ENCODE results near the gene KRT74.

KRT74 gene

DNA sequence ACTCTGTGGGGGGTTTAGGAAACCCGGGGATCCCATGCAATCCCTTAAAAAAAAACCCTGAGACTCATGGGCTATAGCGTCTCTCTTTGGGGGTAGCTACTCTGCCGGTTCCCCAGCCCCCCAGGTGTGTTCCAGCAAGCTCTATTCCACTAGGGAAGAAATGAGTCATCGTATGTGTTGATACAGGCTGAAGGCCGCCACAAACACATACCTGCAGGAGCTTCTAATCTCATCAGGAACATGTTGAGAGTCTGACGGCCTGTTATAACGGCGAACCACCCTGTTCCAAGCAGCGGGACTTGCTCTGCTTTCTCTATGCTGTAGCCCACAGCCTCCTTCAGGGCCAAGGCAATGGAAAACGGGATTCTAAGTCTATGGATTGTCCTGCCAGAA is 52.5 kb downstream of the KRT74 start:
- H3K27ac ChIP-seq: no peak overlapping the region
- TF ChIP-seq ZFX (IDR thresholded peaks at IDR 0.05) (no peak), CTCF (conservative IDR thresholded peaks at IDR 0.05) (no peak)

DNA sequence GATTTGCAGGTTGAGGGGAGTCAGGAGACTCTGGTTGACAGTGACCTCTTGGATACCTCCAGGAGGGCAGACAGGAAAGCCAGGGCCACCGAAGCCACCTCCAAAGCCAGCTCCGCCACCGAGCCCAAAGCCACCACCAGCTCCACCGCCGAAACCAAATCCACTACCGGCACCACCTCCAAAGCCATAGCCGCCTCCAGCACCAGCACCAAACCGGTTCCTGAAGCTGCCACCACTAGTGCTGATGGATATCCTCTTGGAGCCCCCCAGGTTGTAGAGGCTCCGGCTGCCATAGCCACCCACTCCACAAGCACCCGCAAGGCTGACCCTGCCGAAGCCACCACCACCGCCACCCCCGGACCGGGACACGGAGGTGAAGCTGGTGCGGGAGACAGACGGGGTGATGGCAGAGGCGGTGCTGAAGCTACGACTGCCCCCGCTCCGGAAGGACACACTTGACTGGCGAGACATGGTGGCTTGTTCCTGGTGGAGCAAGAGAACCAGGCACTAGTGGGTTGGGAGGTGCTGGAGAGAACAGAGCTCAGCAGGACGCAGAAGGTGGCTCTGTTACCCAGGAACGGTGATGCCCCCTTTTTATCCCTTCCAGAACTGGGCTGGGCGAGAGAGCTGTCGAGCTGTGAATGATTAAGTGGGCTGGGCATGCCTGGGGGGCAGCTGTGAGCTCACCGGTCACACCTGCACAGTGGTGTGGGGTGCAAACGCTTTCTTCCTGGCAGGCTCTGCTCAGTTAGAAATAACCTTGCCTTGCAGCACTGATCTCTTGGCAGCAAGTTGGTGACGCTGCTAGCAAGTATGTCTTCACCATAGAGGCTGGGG is 53.6 kb downstream of the KRT74 start, which contains the start of gene KRT5:
Gene KRT5, minus strand, starts transcription at position 569 of the 837 bp plus-strand sequence. Its CDS starts 98 bp downstream, at position 471.
- TF ChIP-seq CTCF (conservative IDR thresholded peaks at IDR 0.05) (no peak), ZFX (IDR thresholded peaks at IDR 0.05) (no peak)
- no peak within 1 kb of the TSS for H3K27ac ChIP-seq

DNA sequence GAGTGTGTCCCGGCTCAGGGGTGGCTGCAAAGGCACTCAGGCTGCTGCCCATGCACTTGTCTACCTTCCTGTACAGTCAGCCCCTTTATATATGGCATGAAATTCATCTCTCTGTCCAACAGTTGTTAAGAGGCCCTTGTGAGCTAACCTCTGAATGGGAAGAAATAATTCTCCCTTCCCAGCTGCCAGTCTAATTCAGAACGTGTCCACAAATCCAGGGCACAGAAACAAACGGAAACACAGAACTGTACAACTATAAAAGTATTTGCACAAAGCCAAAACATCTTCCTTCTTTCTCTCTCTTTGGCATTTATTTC is 54.3 kb downstream of the KRT74 start:
- no peak overlapping the region for H3K27ac ChIP-seq
- TF ChIP-seq ZFX (IDR thresholded peaks at IDR 0.05) (no peak), CTCF (conservative IDR thresholded peaks at IDR 0.05) (no peak)

- no peak overlapping the region for H3K27ac ChIP-seq
- TF ChIP-seq ZFX (IDR thresholded peaks at IDR 0.05): no peak
- no peak for TF ChIP-seq CTCF (conservative IDR thresholded peaks at IDR 0.05)
Observed at GRCh38 chr12:52518574-52519386, 54.9 kb downstream of the KRT74 start.

GRCh38 chr12:52517888-52518287 is 55.8 kb downstream of the KRT74 start:
- TF ChIP-seq CTCF (conservative IDR thresholded peaks at IDR 0.05) (no peak), ZFX (IDR thresholded peaks at IDR 0.05) (no peak)

DNA sequence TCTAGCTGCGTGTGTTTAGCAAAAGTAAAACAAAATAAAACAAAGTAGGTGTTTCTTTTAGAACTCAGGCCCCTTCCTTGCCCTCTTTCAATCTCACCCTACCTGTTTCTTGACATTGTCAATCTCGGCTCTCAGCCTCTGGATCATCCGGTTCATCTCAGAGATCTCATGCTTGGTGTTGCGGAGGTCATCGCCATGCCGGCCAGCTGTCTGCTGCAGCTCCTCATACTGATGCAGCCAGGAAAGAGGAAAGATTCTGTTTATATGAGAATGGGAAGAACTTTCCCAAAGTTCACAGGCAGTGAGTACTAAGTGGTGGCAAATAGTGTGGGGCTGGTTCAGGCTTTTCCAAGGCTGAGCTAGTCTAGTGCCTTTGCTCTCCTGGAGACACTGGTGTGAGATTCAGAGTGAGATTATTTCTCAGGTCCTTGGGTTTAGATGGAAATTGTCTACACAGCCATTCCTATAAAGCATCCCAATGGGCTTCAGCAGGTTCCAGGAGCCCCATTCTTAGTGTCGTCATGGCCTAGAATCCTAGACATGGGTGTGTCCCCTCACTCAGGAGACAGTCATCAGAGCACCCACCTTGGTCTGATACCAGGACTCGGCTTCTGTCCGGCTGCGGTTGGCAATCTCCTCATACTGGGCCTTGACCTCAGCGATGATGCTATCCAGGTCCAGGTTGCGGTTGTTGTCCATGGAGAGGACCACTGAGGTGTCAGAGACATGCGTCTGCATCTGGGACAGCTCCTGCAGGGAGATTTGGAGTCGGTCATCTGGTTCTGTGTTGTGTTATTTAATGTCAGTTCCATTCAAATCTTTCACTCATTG is 56.4 kb downstream of the KRT74 start:
- no peak overlapping the region for H3K27ac ChIP-seq
- TF ChIP-seq CTCF (conservative IDR thresholded peaks at IDR 0.05): no peak
- TF ChIP-seq ZFX (IDR thresholded peaks at IDR 0.05): no peak

More at GRCh38 chr12:52517888-52518287, 55.8 kb downstream of the KRT74 start:
- no peak overlapping the region for H3K27ac ChIP-seq

Measured in C4-2B (cell line).